PC-9 (cell line): ENCODE measurements around the gene LZIC. TPM values are rescaled to one million over a fixed set of nuclear protein-coding genes. Genes with fewer than 3 reads are reported as not detected.

Experiments
- BruUV-seq: library from RNA; stranded (reverse); fragments of 400-500 nt; replicated peaks from 2 replicates; lab custom pipeline; 2021; lab: Mats Ljungman, UMichigan
- CTCF ChIA-PET: fragments of 300-600 bp; sonication (Branson Sonifier 250); formaldehyde crosslinking; loops from one replicate; lab custom pipeline; 2022; ENCODE audit warnings: antibody characterized with exemption; lab: Charles Lee
- POLR2A ChIA-PET: fragments of 300-600 bp; sonication (Branson Sonifier 250); formaldehyde crosslinking; loops from one replicate; lab custom pipeline; 2022; ENCODE audit warnings: antibody characterized with exemption; ENCODE audit not compliant: unreplicated experiment; lab: Charles Lee
- DNase-seq, 2 experiments: peaks; one replicate each; pipeline versions ENCODE4 v3.0.0 to v3.0.0-alpha.2; 2015 to 2022; ENCODE audit warnings: mixed read lengths in 1 of 2
- H2AFZ ChIP-seq: fragments of 200-600 bp; sonication (generic); 2 replicates; pipeline ENCODE4 v1.8.1; 2017; ENCODE audit warnings: antibody characterized with exemption
- H3F3A ChIP-seq: fragments of 200-600 bp; sonication (generic); 2 replicates; pipeline ENCODE4 v1.8.1; 2017; ENCODE audit warnings: antibody characterized with exemption, mild to moderate bottlenecking, low read depth; ENCODE audit not compliant: insufficient read depth
- H3K27ac ChIP-seq: fragments of 200-600 bp; sonication (generic); 2 replicates; pipeline ENCODE4 v1.6.1; 2016; ENCODE audit warnings: mixed run types
- H3K27me3 ChIP-seq: fragments of 200-600 bp; sonication (generic); 2 replicates; pipeline ENCODE4 v1.6.1; 2016; ENCODE audit warnings: low read depth, mixed run types; ENCODE audit not compliant: insufficient read depth
- H3K36me3 ChIP-seq: fragments of 200-600 bp; sonication (generic); 2 replicates; pipeline ENCODE4 v1.6.1; 2016; ENCODE audit warnings: low read depth, mixed run types
- H3K4me1 ChIP-seq: fragments of 200-600 bp; sonication (generic); replicated peaks from 2 replicates; pipeline ENCODE4 v1.6.1; 2016; ENCODE audit warnings: mixed run types; ENCODE audit not compliant: insufficient read depth
- H3K4me2 ChIP-seq: fragments of 200-600 bp; sonication (generic); 2 replicates; pipeline ENCODE4 v1.6.1; 2017; ENCODE audit warnings: mixed run types
- H3K4me3 ChIP-seq: fragments of 200-600 bp; sonication (generic); 2 replicates; pipeline ENCODE4 v1.6.1; 2016; ENCODE audit warnings: mixed run types
- H3K79me2 ChIP-seq: fragments of 200-600 bp; sonication (generic); 2 replicates; pipeline ENCODE4 v1.6.1; 2017; ENCODE audit warnings: low read depth, mixed run types
- H3K9me2 ChIP-seq: fragments of 200-600 bp; sonication (generic); 2 replicates; pipeline ENCODE4 v1.8.1; 2017; ENCODE audit warnings: mild to moderate bottlenecking; ENCODE audit not compliant: insufficient read depth
- H3K9me3 ChIP-seq: fragments of 200-600 bp; sonication (generic); 2 replicates; pipeline ENCODE4 v1.8.1; 2016; ENCODE audit warnings: low read depth; ENCODE audit not compliant: insufficient read depth
- H4K20me1 ChIP-seq: fragments of 200-600 bp; sonication (generic); 2 replicates; pipeline ENCODE4 v1.8.1; 2017; ENCODE audit not compliant: insufficient read depth
- EZH2 ChIP-seq: fragments of 200-600 bp; sonication (generic); IDR thresholded peaks from 2 replicates; pipeline ENCODE4 v1.8.0; 2017; ENCODE audit warnings: antibody characterized with exemption, low read depth
- intact Hi-C: fragments of 100-400 bp; cut with micrococcal nuclease; formaldehyde crosslinking; loops from one replicate; pipeline ENCODE4 v1.10.0; 2022; ENCODE audit not compliant: unreplicated experiment
- microRNA-seq: library from miRNA; unstranded; fragments of <30 nt; microRNA quantifications from one replicate; pipeline ENCODE4 v1.2.0, GENCODE V29; 2021; ENCODE audit warnings: borderline number of aligned reads, borderline replicate concordance
- total RNA-seq: library from RNA; stranded (reverse); gene quantifications from 2 replicates; pipeline ENCODE4 v1.2.3, GENCODE V29; 2021
- TF ChIP-seq, protein P1 (sequence below): fragments of 200-600 bp; sonication (generic); conservative IDR thresholded peaks from 2 replicates; pipeline ENCODE4 v1.6.1; 2017; ENCODE audit warnings: mixed run types, antibody characterized with exemption, mild to moderate bottlenecking, moderate library complexity

LZIC gene
- total RNA-seq, 1 experiment from 2014 or later, result 27.4 TPM

DNA sequence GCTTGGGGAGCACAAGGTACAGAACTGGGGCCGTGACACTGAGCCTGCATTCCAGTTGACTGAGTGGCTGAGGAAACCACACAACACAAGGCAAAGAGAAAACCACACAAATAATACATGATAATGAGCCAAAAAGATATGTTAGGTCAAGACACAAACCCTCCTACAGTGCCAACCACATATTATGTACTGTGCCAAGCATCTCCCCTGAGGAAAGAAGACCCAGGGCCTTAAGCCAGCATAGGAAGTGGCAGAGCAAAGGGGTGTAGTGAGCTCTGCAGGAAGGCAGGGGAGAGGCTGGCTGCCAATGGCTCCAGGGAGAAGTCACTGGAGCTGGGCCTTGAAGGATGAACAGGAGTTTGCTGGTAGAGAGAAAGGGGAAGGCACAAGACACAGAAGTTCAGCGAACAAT lies 61.3 kb downstream of the LZIC start:
- DNase-seq, result peak; percentile 55 to 72
- H3K4me2 ChIP-seq, result peak overlapping the region; percentile 27
- H3K79me2 ChIP-seq, result no peaks in the 10 kb centered on the region
- H3K9me2 ChIP-seq, result no peaks in the 10 kb centered on the region
- H3K27ac ChIP-seq, result peak overlapping the region; percentile 35
- H3K36me3 ChIP-seq, result no peaks in the 10 kb centered on the region
- no peak overlapping the region for H3K4me3 ChIP-seq
- H3K27me3 ChIP-seq, result no peaks in the 10 kb centered on the region
- ChIA-PET CTCF (interaction anchor here (0.5 kb wide), 1 partner anchor 105 kb away, joined by 6 read pairs; no protein-coding TSS in a partner anchor), POLR2A (interaction anchor here (0.6 kb wide), 2 partner anchors 10 to 752 kb away, joined by 3 to 4 read pairs; no protein-coding TSS in a partner anchor)
- intact Hi-C loops, result no loop called here
- no peaks in the 10 kb centered on the region for H4K20me1 ChIP-seq
- H3K4me1 ChIP-seq, result peaks cover 32% of the 10 kb centered on the region
- H2AFZ ChIP-seq, result no peak overlapping the region
- no peaks in the 10 kb centered on the region for H3K9me3 ChIP-seq
- no TSS peak for BruUV-seq
- TF ChIP-seq EZH2, result no peak
- TF ChIP-seq, protein P1, sequence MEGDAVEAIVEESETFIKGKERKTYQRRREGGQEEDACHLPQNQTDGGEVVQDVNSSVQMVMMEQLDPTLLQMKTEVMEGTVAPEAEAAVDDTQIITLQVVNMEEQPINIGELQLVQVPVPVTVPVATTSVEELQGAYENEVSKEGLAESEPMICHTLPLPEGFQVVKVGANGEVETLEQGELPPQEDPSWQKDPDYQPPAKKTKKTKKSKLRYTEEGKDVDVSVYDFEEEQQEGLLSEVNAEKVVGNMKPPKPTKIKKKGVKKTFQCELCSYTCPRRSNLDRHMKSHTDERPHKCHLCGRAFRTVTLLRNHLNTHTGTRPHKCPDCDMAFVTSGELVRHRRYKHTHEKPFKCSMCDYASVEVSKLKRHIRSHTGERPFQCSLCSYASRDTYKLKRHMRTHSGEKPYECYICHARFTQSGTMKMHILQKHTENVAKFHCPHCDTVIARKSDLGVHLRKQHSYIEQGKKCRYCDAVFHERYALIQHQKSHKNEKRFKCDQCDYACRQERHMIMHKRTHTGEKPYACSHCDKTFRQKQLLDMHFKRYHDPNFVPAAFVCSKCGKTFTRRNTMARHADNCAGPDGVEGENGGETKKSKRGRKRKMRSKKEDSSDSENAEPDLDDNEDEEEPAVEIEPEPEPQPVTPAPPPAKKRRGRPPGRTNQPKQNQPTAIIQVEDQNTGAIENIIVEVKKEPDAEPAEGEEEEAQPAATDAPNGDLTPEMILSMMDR, result no peak
- peaks cover 27% of the 10 kb centered on the region for H3F3A ChIP-seq

Small RNAs within 50 kb of the gene (microRNA-seq; reads per million reads assigned to microRNA genes)
- not detected for gene MIR5697

Other genes starting within 250 kb of the LZIC start
- 138 and 140 TPM in 2 replicates for gene CLSTN1, start 119.4 kb downstream of the LZIC start, total RNA-seq
- 58.9 and 70.5 TPM in 2 replicates for gene CTNNBIP1, start 33.1 kb downstream of the LZIC start, total RNA-seq
- gene NMNAT1, start 84 bp upstream of the LZIC start, total RNA-seq, result 10.1 and 13.4 TPM in 2 replicates
- gene RBP7, start 53.8 kb upstream of the LZIC start, total RNA-seq, result 0.61 and 1.8 TPM in 2 replicates
- gene UBE4B, start 89.6 kb upstream of the LZIC start, total RNA-seq, result 54.3 and 59.1 TPM in 2 replicates